Measurements from ENCODE around the gene DCXR. TPM values are rescaled to one million over a fixed set of nuclear protein-coding genes. Genes with fewer than 3 reads are reported as not detected.
A peak's percentile ranks its signal among the peaks of the same experiment; 100 is the strongest.

The DCXR gene
- total and polyA plus RNA-seq, 2 experiments from 2014 or later, result 70.2 to 75.8 TPM

DNA sequence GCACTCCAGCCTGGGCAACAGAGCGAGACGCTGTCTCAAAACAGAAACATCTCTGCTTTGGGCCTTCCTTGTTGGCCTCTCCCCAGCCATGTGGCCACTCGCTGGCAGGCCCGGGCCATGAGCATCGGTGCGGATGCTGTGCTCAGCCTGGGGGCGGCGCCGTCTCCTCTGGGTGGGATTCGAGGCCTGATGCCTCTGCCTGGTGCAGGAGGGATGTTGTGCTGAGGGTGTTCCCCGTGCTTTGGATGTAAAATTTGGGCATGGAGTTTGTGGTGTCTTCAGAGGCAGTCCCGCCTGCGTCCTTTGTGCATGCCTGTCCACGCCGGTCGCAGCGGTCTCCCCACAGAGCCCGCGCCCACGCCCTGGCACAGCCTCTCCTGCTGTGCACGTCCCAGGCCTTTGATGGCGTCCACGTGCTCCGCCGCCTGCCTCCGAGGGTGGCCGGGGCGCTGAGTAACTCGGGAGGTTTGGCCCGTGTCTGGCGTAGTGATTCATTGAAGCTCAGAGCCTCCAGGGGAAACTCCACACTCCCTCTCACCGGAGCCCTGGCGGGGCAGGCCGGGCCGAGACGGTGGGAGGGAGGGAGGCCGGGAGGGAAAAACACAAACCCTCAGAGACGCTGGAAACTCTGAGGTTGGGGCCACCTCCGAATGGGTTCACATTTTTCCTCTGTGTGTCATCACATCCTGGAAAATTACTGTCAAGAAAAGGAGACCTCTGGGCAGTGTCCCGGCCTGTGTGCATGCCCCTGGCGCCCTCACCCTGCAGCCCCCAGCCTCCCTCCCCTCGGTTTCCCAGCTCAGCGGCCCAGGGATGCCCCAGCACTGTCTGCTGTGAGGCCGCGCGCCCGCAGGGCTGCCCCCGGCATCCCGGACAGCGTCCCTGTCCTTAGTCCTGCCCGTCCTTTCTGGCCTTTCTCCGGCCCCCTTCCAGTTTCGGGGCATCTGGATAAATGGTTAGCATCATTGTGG is 33.8 kb downstream of the DCXR start:
- peak overlapping the region; percentile 66 for H3K9ac ChIP-seq

GRCh38 chr17:82001571-82002056 is 35.9 kb downstream of the DCXR start:
- Histone ChIP-seq H3K36me3 (ENCODE audit: low read depth) (no peaks in the 10 kb centered on the region), H3K4me1 (ENCODE audit: insufficient read depth) (peaks cover 26% of the 10 kb centered on the region), H3K4me3 (no peak overlapping the region), H3K27ac (no peak overlapping the region), H4K20me1 (ENCODE audit: insufficient read depth) (no peaks in the 10 kb centered on the region), H3K27me3 (replicated peaks; ENCODE audit: insufficient read depth) (no peaks in the 10 kb centered on the region), H3K9me3 (ENCODE audit: low read depth) (no peaks in the 10 kb centered on the region), H3K79me2 (ENCODE audit: insufficient read depth) (no peaks in the 10 kb centered on the region), H2AFZ (no peak overlapping the region), H3F3A (ENCODE audit: insufficient read depth) (peaks cover 8% of the 10 kb centered on the region), H3K9me2 (ENCODE audit: insufficient read depth) (no peaks in the 10 kb centered on the region), H3K9ac (no peak overlapping the region), H3K4me2 (ENCODE audit: unreplicated experiment) (no peak overlapping the region)
- WGBS, 2 experiments (ENCODE audit: low coverage in 1 of 2, low lambda C conversion rate in 2 of 2, missing lambda C conversion rate in 2 of 2), result 95 to 97% methylated on average over 9 to 16 of the region's 17 CpGs
- no peak for DNase-seq
- TF ChIP-seq EZH2 (IDR thresholded peaks at IDR 0.05; ENCODE audit: insufficient read depth, poor library complexity, severe bottlenecking), result no peak
- no peak for TF ChIP-seq EZH2phosphoT487 (IDR thresholded peaks at IDR 0.05; ENCODE audit: insufficient read depth, low read depth)
- in situ Hi-C loops (cut with MboI), result no loop called here

More for the DNA sequence above, 33.8 kb downstream of the DCXR start:
- H3K4me3 ChIP-seq, result no peak overlapping the region
- no peaks in the 10 kb centered on the region for H3K36me3 ChIP-seq (ENCODE audit: low read depth)
- peaks cover 27% of the 10 kb centered on the region for H3K4me1 ChIP-seq (ENCODE audit: insufficient read depth)
- peak overlapping the region; percentile 82 for H3K27ac ChIP-seq
- no peak for TF ChIP-seq EZH2 (IDR thresholded peaks at IDR 0.05; ENCODE audit: insufficient read depth, poor library complexity, severe bottlenecking)
- TF ChIP-seq EZH2phosphoT487 (IDR thresholded peaks at IDR 0.05; ENCODE audit: insufficient read depth, low read depth), result no peak
- no peaks in the 10 kb centered on the region for H4K20me1 ChIP-seq (ENCODE audit: insufficient read depth)
- H3K4me2 ChIP-seq (ENCODE audit: unreplicated experiment), result peak overlapping the region; percentile 51
- in situ Hi-C loops (cut with MboI), result no loop called here
- H2AFZ ChIP-seq, result peak overlapping the region; percentile 28; the same call in 1 of the 2 replicates
- 17 to 18% methylated on average over 48 to 53 of the region's 53 CpGs for WGBS, 2 experiments (ENCODE audit: low coverage in 1 of 2, low lambda C conversion rate in 2 of 2, missing lambda C conversion rate in 2 of 2)
- no peaks in the 10 kb centered on the region for H3K27me3 ChIP-seq (replicated peaks; ENCODE audit: insufficient read depth)
- no peaks in the 10 kb centered on the region for H3K9me2 ChIP-seq (ENCODE audit: insufficient read depth)
- no peaks in the 10 kb centered on the region for H3K79me2 ChIP-seq (ENCODE audit: insufficient read depth)
- H3F3A ChIP-seq (ENCODE audit: insufficient read depth), result peaks cover 8% of the 10 kb centered on the region
- no peaks in the 10 kb centered on the region for H3K9me3 ChIP-seq (ENCODE audit: low read depth)
- DNase-seq, result peak; percentile 99

DNA sequence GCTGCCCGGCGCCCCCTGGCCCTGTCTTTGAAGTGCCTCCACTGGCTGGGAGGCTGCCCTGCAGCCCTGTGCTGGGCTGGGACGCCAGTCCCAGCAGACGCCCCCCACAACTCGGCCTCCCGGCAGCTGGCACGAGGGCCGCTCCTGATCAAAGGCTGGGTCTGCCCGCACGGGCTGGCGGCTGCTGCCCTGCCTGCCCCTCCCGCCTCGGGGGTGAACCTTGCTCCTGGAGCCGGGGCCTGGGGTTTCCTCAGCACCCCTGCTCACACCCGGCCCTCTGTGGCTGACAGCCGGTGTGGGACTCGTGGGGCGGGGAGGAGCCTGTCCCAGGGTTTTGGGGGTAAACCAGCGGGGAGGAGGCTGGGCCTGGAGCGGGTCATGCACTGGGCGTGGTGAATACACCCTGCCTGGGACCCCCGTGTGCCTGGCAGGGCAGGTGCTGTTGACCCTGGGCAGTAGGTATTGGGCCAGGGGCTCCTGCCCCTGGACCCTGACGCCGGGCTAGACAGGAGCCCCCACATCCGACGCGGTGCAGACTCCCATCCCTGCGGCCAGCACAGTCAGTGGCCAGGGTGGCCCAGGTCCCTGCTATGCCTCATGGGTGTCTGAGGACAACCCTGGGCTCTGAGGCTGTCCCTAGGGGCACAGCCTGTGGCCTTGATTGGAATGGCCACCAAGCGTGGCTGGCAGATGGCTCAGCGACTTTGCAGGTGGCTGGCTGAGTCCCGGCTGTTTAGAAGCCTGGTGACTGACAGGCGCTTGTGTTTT is 36.5 kb downstream of the DCXR start:
- WGBS, 2 experiments (ENCODE audit: low coverage in 1 of 2, low lambda C conversion rate in 2 of 2, missing lambda C conversion rate in 2 of 2), result 92 to 93% methylated on average over 23 to 25 of the region's 32 CpGs
- no peaks in the 10 kb centered on the region for H3K36me3 ChIP-seq (ENCODE audit: low read depth)
- in situ Hi-C loops (cut with MboI), result no loop called here
- H4K20me1 ChIP-seq (ENCODE audit: insufficient read depth), result no peaks in the 10 kb centered on the region
- TF ChIP-seq EZH2 (IDR thresholded peaks at IDR 0.05; ENCODE audit: insufficient read depth, poor library complexity, severe bottlenecking) (no peak), EZH2phosphoT487 (IDR thresholded peaks at IDR 0.05; ENCODE audit: insufficient read depth, low read depth) (no peak)
- H3K4me3 ChIP-seq, result no peak overlapping the region
- no peak overlapping the region for H2AFZ ChIP-seq
- no peaks in the 10 kb centered on the region for H3K79me2 ChIP-seq (ENCODE audit: insufficient read depth)
- H3K9me3 ChIP-seq (ENCODE audit: low read depth), result no peaks in the 10 kb centered on the region
- peaks cover 20% of the 10 kb centered on the region for H3K4me1 ChIP-seq (ENCODE audit: insufficient read depth)
- no peak for DNase-seq
- peaks cover 8% of the 10 kb centered on the region for H3F3A ChIP-seq (ENCODE audit: insufficient read depth)
- H3K9ac ChIP-seq, result no peak overlapping the region
- no peak overlapping the region for H3K27ac ChIP-seq
- no peaks in the 10 kb centered on the region for H3K27me3 ChIP-seq (replicated peaks; ENCODE audit: insufficient read depth)
- H3K4me2 ChIP-seq (ENCODE audit: unreplicated experiment), result no peak overlapping the region
- no peaks in the 10 kb centered on the region for H3K9me2 ChIP-seq (ENCODE audit: insufficient read depth)
